T-helper 1 cell treated with Interleukin-12 subunit alpha and Interleukin-12 subunit beta and Interleukin-4 antibody, amounts not matched to agents 30 ng/mL and 1 ng/mL, for 36 hours (primary cell): ENCODE measurements around the gene ELAC2. TPM values are rescaled to one million over a fixed set of nuclear protein-coding genes. Genes with fewer than 3 reads are reported as not detected.
"Not testable (repeated sequence)": the region's sequence is repeated elsewhere in the genome, so short reads cannot be mapped to it uniquely, and the experiment has no call there.

Source experiments
- intact Hi-C: fragments of 100-400 bp; cut with micrococcal nuclease; formaldehyde crosslinking; loops from one replicate; pipeline ENCODE4 v1.15.1; 2024
- total RNA-seq: library from RNA; stranded (reverse); gene quantifications from 2 replicates; pipeline ENCODE4 v1.2.3, GENCODE V29; 2022

The ELAC2 gene
- total RNA-seq, 1 donor from 2014 or later = 79.2 TPM

GRCh38 chr17:12992676-12993075 is 25.2 kb downstream of the ELAC2 start:
- intact Hi-C loops = no loop called here

- intact Hi-C loops = no loop called here
These were observed 26.9 kb downstream of the ELAC2 start for GRCh38 chr17:12990926-12991325.

GRCh38 chr17:12990041-12990808 is 27.6 kb downstream of the ELAC2 start:
- intact Hi-C loops = no loop called here

- intact Hi-C loops = no loop called here
These were observed 30.7 kb downstream of the ELAC2 start for GRCh38 chr17:12987120-12987519.

GRCh38 chr17:12985431-12986293 is 32.2 kb downstream of the ELAC2 start:
- intact Hi-C loops = no loop called here

- intact Hi-C loops = no loop called here
These were observed 33.6 kb downstream of the ELAC2 start for GRCh38 chr17:12983991-12984884.

- intact Hi-C loops = no loop called here
These were observed 35.6 kb downstream of the ELAC2 start for GRCh38 chr17:12982224-12982623.

GRCh38 chr17:12979826-12980500 is 37.9 kb downstream of the ELAC2 start:
- intact Hi-C loops = no loop called here

GRCh38 chr17:12979246-12979645 is 38.6 kb downstream of the ELAC2 start:
- intact Hi-C loops = no loop called here

- intact Hi-C loops = not testable (repeated sequence)
These were observed 39.0 kb downstream of the ELAC2 start for GRCh38 chr17:12978787-12979186.

GRCh38 chr17:12977008-12977751 is 40.6 kb downstream of the ELAC2 start:
- intact Hi-C loops = no loop called here

GRCh38 chr17:12974005-12974531 is 43.8 kb downstream of the ELAC2 start:
- intact Hi-C loops = no loop called here

GRCh38 chr17:12973496-12974004 is 44.3 kb downstream of the ELAC2 start:
- intact Hi-C loops = no loop called here

- intact Hi-C loops = no loop called here
These were observed 49.9 kb downstream of the ELAC2 start for GRCh38 chr17:12967962-12968361.

GRCh38 chr17:12966413-12966812 is 51.4 kb downstream of the ELAC2 start:
- intact Hi-C loops = no loop called here

GRCh38 chr17:12965988-12966387 is 51.8 kb downstream of the ELAC2 start:
- intact Hi-C loops = no loop called here

- intact Hi-C loops = no loop called here
These were observed 53.0 kb downstream of the ELAC2 start for GRCh38 chr17:12964840-12965239.

GRCh38 chr17:12964162-12964561 is 53.7 kb downstream of the ELAC2 start:
- intact Hi-C loops = no loop called here

GRCh38 chr17:12963505-12963904 is 54.3 kb downstream of the ELAC2 start:
- intact Hi-C loops = no loop called here

GRCh38 chr17:12961655-12962054 is 56.2 kb downstream of the ELAC2 start:
- intact Hi-C loops = no loop called here
